ENCODE results near the gene PPP4R3A. TPM values are rescaled to one million over a fixed set of nuclear protein-coding genes. Genes with fewer than 3 reads are reported as not detected.
"Not testable (repeated sequence)": the region's sequence is repeated elsewhere in the genome, so short reads cannot be mapped to it uniquely, and the experiment has no call there.

Gene PPP4R3A
- total RNA-seq, 2 experiments from 2014 or later: 84.7 to 119 TPM

DNA sequence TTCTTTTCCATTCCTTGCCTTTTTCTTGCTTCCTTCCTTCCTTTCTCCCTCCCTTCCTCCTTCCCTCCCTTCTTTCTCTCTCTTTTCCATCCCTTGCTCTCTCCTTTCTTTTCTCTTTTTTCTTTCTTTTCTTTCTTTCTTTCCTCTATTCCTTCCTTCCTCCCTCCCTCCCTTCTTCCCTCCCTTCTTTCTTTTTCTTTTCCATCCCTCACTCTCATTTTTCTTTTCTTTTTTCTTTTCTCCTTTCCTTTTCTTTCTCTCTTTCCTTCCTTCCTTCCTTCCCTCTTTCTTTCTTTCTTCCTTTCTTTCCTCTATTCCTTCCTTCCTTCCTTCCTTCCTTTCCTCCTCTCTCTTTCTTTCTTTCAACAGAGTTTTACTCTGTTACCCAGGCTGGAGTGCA, 35.1 kb upstream of the PPP4R3A start:
- intact Hi-C loops (cut with micrococcal nuclease; ENCODE audit: unreplicated experiment): no loop called here
- TF ChIP-seq, protein P1, sequence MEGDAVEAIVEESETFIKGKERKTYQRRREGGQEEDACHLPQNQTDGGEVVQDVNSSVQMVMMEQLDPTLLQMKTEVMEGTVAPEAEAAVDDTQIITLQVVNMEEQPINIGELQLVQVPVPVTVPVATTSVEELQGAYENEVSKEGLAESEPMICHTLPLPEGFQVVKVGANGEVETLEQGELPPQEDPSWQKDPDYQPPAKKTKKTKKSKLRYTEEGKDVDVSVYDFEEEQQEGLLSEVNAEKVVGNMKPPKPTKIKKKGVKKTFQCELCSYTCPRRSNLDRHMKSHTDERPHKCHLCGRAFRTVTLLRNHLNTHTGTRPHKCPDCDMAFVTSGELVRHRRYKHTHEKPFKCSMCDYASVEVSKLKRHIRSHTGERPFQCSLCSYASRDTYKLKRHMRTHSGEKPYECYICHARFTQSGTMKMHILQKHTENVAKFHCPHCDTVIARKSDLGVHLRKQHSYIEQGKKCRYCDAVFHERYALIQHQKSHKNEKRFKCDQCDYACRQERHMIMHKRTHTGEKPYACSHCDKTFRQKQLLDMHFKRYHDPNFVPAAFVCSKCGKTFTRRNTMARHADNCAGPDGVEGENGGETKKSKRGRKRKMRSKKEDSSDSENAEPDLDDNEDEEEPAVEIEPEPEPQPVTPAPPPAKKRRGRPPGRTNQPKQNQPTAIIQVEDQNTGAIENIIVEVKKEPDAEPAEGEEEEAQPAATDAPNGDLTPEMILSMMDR (conservative IDR thresholded peaks at IDR 0.05; ENCODE audit: low read length): no peak
- TF ChIP-seq EZH2phosphoT487 (IDR thresholded peaks at IDR 0.05; ENCODE audit: borderline replicate concordance, low read depth, low read length): no peak
- H2AFZ ChIP-seq (ENCODE audit: low read length): no peak overlapping the region
- H3K9me3 ChIP-seq (ENCODE audit: low read length): peaks cover 7% of the 10 kb centered on the region; the same call in 1 of the 2 replicates
- no peak for DNase-seq (ENCODE audit: low spot score)
- H3K4me3 ChIP-seq (ENCODE audit: low read depth, low read length, poor library complexity, severe bottlenecking): no peak overlapping the region
- H3K27ac ChIP-seq (ENCODE audit: low read depth, low read length, poor library complexity, severe bottlenecking): no peak overlapping the region
- no peaks in the 10 kb centered on the region for H3K36me3 ChIP-seq (ENCODE audit: insufficient read depth, low read length)
- ChIA-PET CTCF (ENCODE audit: unreplicated experiment) (no interaction called here), POLR2A (no interaction called here)
- BruUV-seq (replicated peaks): no TSS peak
- no peaks in the 10 kb centered on the region for H3K4me1 ChIP-seq (ENCODE audit: insufficient read depth, low read length, poor library complexity, severe bottlenecking)
- H3K9me2 ChIP-seq (ENCODE audit: insufficient read depth, low read length): no peaks in the 10 kb centered on the region
- H4K20me1 ChIP-seq (ENCODE audit: insufficient read depth, low read length): no peaks in the 10 kb centered on the region
- H3K79me2 ChIP-seq (ENCODE audit: insufficient read depth, low read depth, low read length): no peaks in the 10 kb centered on the region
- H3K4me2 ChIP-seq (ENCODE audit: low read length): no peak overlapping the region

DNA sequence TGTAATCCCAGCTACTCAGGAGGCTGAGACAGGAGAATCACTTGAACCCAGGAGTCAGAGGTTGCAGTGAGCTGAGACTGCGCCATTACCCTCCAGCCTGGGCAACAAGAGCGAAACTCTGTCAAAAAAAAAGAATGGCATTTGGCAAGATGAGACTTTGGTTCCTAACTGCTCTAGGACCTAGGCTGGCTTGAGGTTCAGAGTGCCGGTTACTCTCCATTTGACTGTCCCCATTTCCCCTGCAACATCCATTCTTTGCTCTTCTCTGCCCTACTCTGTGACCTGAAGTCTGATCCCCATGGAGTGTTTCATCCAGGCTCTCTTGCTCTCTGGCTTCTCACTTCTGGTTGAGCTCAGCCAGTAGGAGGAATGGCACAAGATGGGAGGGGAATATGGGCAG, 26.2 kb upstream of the PPP4R3A start:
- Histone ChIP-seq H3K27ac (ENCODE audit: low read depth, low read length, poor library complexity, severe bottlenecking) (no peak overlapping the region), H3K4me3 (ENCODE audit: low read depth, low read length, poor library complexity, severe bottlenecking) (no peak overlapping the region), H2AFZ (ENCODE audit: low read length) (no peak overlapping the region), H3K4me1 (ENCODE audit: insufficient read depth, low read length, poor library complexity, severe bottlenecking) (no peaks in the 10 kb centered on the region), H3K9me2 (ENCODE audit: insufficient read depth, low read length) (no peaks in the 10 kb centered on the region), H4K20me1 (ENCODE audit: insufficient read depth, low read length) (no peaks in the 10 kb centered on the region), H3K36me3 (ENCODE audit: insufficient read depth, low read length) (no peaks in the 10 kb centered on the region), H3K9me3 (ENCODE audit: low read length) (no peaks in the 10 kb centered on the region; the same call in 1 of the 2 replicates), H3K4me2 (ENCODE audit: low read length) (no peak overlapping the region), H3K79me2 (ENCODE audit: insufficient read depth, low read depth, low read length) (no peaks in the 10 kb centered on the region)
- CTCF ChIA-PET (ENCODE audit: unreplicated experiment): no interaction called here
- TF ChIP-seq, protein P1 (conservative IDR thresholded peaks at IDR 0.05; ENCODE audit: low read length): no peak
- no peak for TF ChIP-seq EZH2phosphoT487 (IDR thresholded peaks at IDR 0.05; ENCODE audit: borderline replicate concordance, low read depth, low read length)
- POLR2A ChIA-PET: no interaction called here
- no peak for DNase-seq (ENCODE audit: low spot score)
- no TSS peak for BruUV-seq (replicated peaks)
- intact Hi-C loops (cut with micrococcal nuclease; ENCODE audit: unreplicated experiment): no loop called here

DNA sequence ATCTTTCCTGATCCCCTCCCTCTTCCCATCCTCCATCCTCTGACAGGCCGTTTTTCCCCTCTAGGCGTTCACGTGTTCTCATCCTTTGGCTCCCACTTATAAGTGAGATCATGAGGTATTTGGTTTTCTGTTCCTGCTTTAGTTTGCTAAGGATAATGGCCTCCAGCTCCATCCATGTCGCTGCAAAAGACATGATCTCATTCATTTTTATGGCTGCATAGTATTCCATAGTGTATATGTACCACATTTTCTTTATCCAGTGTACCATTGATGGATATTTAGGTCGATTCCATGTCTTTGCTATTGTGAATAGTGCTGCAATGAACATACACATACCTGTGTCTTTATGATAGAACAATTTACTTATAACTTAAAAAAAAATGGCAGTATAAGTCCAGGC, 23.9 kb upstream of the PPP4R3A start:
- H4K20me1 ChIP-seq (ENCODE audit: insufficient read depth, low read length); H3K4me2 ChIP-seq (ENCODE audit: low read length); DNase-seq (ENCODE audit: low spot score); H3K36me3 ChIP-seq (ENCODE audit: insufficient read depth, low read length); H3K9me3 ChIP-seq (ENCODE audit: low read length); POLR2A ChIA-PET; H3K4me3 ChIP-seq (ENCODE audit: low read depth, low read length, poor library complexity, severe bottlenecking); intact Hi-C loops (cut with micrococcal nuclease; ENCODE audit: unreplicated experiment); BruUV-seq (replicated peaks); H3K4me1 ChIP-seq (ENCODE audit: insufficient read depth, low read length, poor library complexity, severe bottlenecking); H3K27ac ChIP-seq (ENCODE audit: low read depth, low read length, poor library complexity, severe bottlenecking); CTCF ChIA-PET (ENCODE audit: unreplicated experiment); H2AFZ ChIP-seq (ENCODE audit: low read length); H3K79me2 ChIP-seq (ENCODE audit: insufficient read depth, low read depth, low read length); H3K9me2 ChIP-seq (ENCODE audit: insufficient read depth, low read length): not testable (repeated sequence)

All from OCI-LY7 (cell line).